Endothelial cell of umbilical vein (primary cell): ENCODE results near the gene AAMDC. TPM values are rescaled to one million over a fixed set of nuclear protein-coding genes. Genes with fewer than 3 reads are reported as not detected.

ENCODE experiments used
- BruUV-seq: library from RNA; stranded (reverse); fragments of 400-500 nt; replicated peaks from 2 replicates; lab custom pipeline; 2021; lab: Mats Ljungman, UMichigan
- CTCF ChIA-PET: fragments of 300-600, 350-600 bp; sonication (Branson Sonifier 250); formaldehyde crosslinking; loops from one replicate; lab custom pipeline; 2021; ENCODE audit warnings: antibody characterized with exemption, inconsistent platforms; lab: Charles Lee
- POLR2A ChIA-PET: fragments of 300-600, 350-600 bp; sonication (Branson Sonifier 250); formaldehyde crosslinking; loops from one replicate; lab custom pipeline; 2021; ENCODE audit warnings: antibody characterized with exemption, inconsistent platforms; lab: Charles Lee
- DNase-seq: peaks from one replicate; pipeline ENCODE4 v3.0.0-alpha.2; 2011; ENCODE audit warnings: low read depth, low spot score
- FAIRE-seq: peaks from 2 replicates; lab custom pipeline; 2011; peaks lifted over from hg19 to GRCh38; lab: Jason Lieb, UNC
- H2AFZ ChIP-seq: 2 replicates; pipeline ENCODE4 v1.6.0; 2012; ENCODE audit warnings: low read depth, low read length, control low read depth, inconsistent platforms
- H3K27ac ChIP-seq: 2 replicates; pipeline ENCODE4 v1.5.1; 2011; ENCODE audit warnings: low read depth, mild to moderate bottlenecking, control low read depth, low read length, moderate library complexity; ENCODE audit not compliant: insufficient read depth
- H3K27me3 ChIP-seq, 2 experiments: 2 replicates each; pipeline versions ENCODE4 v1.6.0 to v1.6.1; 2011; ENCODE audit warnings: low read length in 2 of 2, mixed read lengths in 1 of 2; ENCODE audit not compliant: control insufficient read depth in 2 of 2, insufficient read depth in 2 of 2
- H3K36me3 ChIP-seq, 2 experiments: 2 replicates in 1 of 2; 3 replicates in 1 of 2; pipeline ENCODE4 v1.5.1; 2011; ENCODE audit warnings: low read length in 2 of 2, mild to moderate bottlenecking in 1 of 2, moderate library complexity in 1 of 2; ENCODE audit not compliant: control insufficient read depth in 2 of 2, insufficient read depth in 2 of 2; ENCODE audit errors: extremely low read depth in 1 of 2
- H3K4me1 ChIP-seq: 3 replicates; pipeline ENCODE4 v1.5.1; 2011; ENCODE audit warnings: mild to moderate bottlenecking, low read length; ENCODE audit not compliant: control insufficient read depth, insufficient read depth; ENCODE audit errors: extremely low read depth
- H3K4me2 ChIP-seq: 2 replicates; pipeline ENCODE4 v1.6.1; 2011; ENCODE audit warnings: low read length, control low read depth, mixed read lengths; ENCODE audit not compliant: insufficient read depth
- H3K4me3 ChIP-seq, 3 experiments: fragments of 200-600 bp in 1 of 3; sonication (generic), shearing (Covaris generic) in 1 of 3; replicated peaks in 1 of 3; 2 replicates each; pipeline ENCODE4 v1.5.1; 2011 to 2016; ENCODE audit warnings: control low read depth in 3 of 3, low read length in 3 of 3, mild to moderate bottlenecking in 2 of 3, inconsistent platforms in 1 of 3, low read depth in 1 of 3, moderate library complexity in 1 of 3; ENCODE audit not compliant: insufficient read depth in 1 of 3
- H3K79me2 ChIP-seq: 2 replicates; pipeline ENCODE4 v1.6.0; 2012; ENCODE audit warnings: low read length, inconsistent platforms; ENCODE audit not compliant: control insufficient read depth, insufficient read depth
- H3K9ac ChIP-seq: replicated peaks from 2 replicates; pipeline ENCODE3; 2011; ENCODE audit warnings: low read length, control low read depth; ENCODE audit not compliant: insufficient read depth; ENCODE audit errors: extremely low read depth
- H3K9me1 ChIP-seq: replicated peaks from 3 replicates; pipeline ENCODE4 v1.6.0; 2011; ENCODE audit warnings: mild to moderate bottlenecking, low read length; ENCODE audit not compliant: control insufficient read depth, insufficient read depth; ENCODE audit errors: extremely low read depth
- H3K9me3 ChIP-seq: replicated peaks from 2 replicates; pipeline ENCODE4 v1.5.1; 2012; ENCODE audit warnings: low read length, inconsistent platforms; ENCODE audit not compliant: control insufficient read depth, insufficient read depth
- H4K20me1 ChIP-seq: replicated peaks from 2 replicates; pipeline ENCODE3; 2011; ENCODE audit warnings: mild to moderate bottlenecking, low read length; ENCODE audit not compliant: control insufficient read depth, insufficient read depth; ENCODE audit errors: extremely low read depth
- EZH2 ChIP-seq: IDR thresholded peaks from 2 replicates; pipeline ENCODE4 v1.6.1; 2012; ENCODE audit warnings: borderline replicate concordance, low read depth, mild to moderate bottlenecking, moderate library complexity, low read length, inconsistent platforms; ENCODE audit not compliant: severe bottlenecking
- FOS ChIP-seq: IDR thresholded peaks from 2 replicates; pipeline ENCODE4 v1.6.1; 2011; ENCODE audit warnings: mild to moderate bottlenecking, low read length, moderate library complexity, borderline replicate concordance; ENCODE audit not compliant: insufficient read depth
- GATA2 ChIP-seq: IDR thresholded peaks from 2 replicates; pipeline ENCODE4 v1.7.0; 2011; ENCODE audit warnings: low read depth, mild to moderate bottlenecking, moderate library complexity, mixed read lengths, low read length; ENCODE audit not compliant: insufficient read length, insufficient read depth
- JUN ChIP-seq: IDR thresholded peaks from 2 replicates; pipeline ENCODE4 v1.6.1; 2011; ENCODE audit warnings: borderline replicate concordance, low read depth; ENCODE audit not compliant: insufficient read length, insufficient read depth
- MYC ChIP-seq: IDR thresholded peaks from one replicate; pipeline ENCODE4 v1.6.1; 2011; ENCODE audit warnings: mild to moderate bottlenecking, low read depth, low read length
- POLR2A ChIP-seq: IDR thresholded peaks from 2 replicates; pipeline ENCODE4 v1.6.1; 2012; ENCODE audit warnings: low read depth, mild to moderate bottlenecking, control low read depth, low read length
- POLR2AphosphoS5 ChIP-seq: IDR thresholded peaks from 2 replicates; pipeline ENCODE4 v1.6.1; 2012; ENCODE audit warnings: low read depth, mild to moderate bottlenecking, control low read depth, low read length, moderate library complexity; ENCODE audit not compliant: insufficient read depth
- dilution Hi-C: fragments of 300-500 bp; cut with MboI; formaldehyde crosslinking; loops from one replicate; pipeline ENCODE4 v1.15.0; 2019; ENCODE audit warnings: low sequenced_read_pairs; ENCODE audit not compliant: extremely low pct_ligation_motif_present
- intact Hi-C: fragments of 100-400 bp; cut with micrococcal nuclease; formaldehyde crosslinking; loops from one replicate; pipeline ENCODE4 v1.10.0; 2022
- polyA plus RNA-seq, 4 experiments: library from polyadenylated mRNA; depleted of rRNA in 3 of 4; stranded (reverse) in 3 of 4; unstranded in 1 of 4; fragments of >200 nt; gene quantifications; 2 replicates each; pipeline versions ENCODE4 v1.2.1 to v1.2.3, GENCODE V29; 2011 to 2012; ENCODE audit warnings: missing spikeins in 1 of 4
- total RNA-seq: library from RNA; stranded (reverse); gene quantifications from 2 replicates; pipeline ENCODE4 v1.2.3, GENCODE V29; 2021
- TF ChIP-seq, protein P1 (sequence below): IDR thresholded peaks from 2 replicates; pipeline ENCODE4 v1.6.1; 2011; ENCODE audit not compliant: insufficient read depth, insufficient read length
- TF ChIP-seq, protein P2 (sequence below), 2 donors: IDR thresholded peaks; 1 replicate in 1 of 2; 2 replicates in 1 of 2; pipeline ENCODE4 v1.5.1; 2011; ENCODE audit warnings: low read length in 2 of 2, mild to moderate bottlenecking in 2 of 2, moderate library complexity in 2 of 2, control low read depth in 1 of 2, inconsistent platforms in 1 of 2, low read depth in 1 of 2; ENCODE audit not compliant: insufficient read depth in 1 of 2; ENCODE audit errors: extremely low read depth in 1 of 2

Gene AAMDC
- total and polyA plus RNA-seq, 2 donors (not counting 3 experiments of a cell fraction or from before 2014, with no cell fraction given): 48.1 to 51.0 TPM

- POLR2A ChIA-PET: no interaction called here
- DNase-seq (no peak), FAIRE-seq (no peak)
- Histone ChIP-seq H3K79me2 (no peaks in the 10 kb centered on the region), H3K9me1 (no peaks in the 10 kb centered on the region), H4K20me1 (no peaks in the 10 kb centered on the region), H3K9me3 (no peaks in the 10 kb centered on the region), H3K4me3 (no peak overlapping the region), H3K27me3 (no peaks in the 10 kb centered on the region), H3K9ac (no peak overlapping the region), H3K4me1 (no peaks in the 10 kb centered on the region), H3K36me3 (peaks cover 5 to 11% of the 10 kb centered on the region in 2 experiments), H2AFZ (no peak overlapping the region), H3K27ac (no peak overlapping the region), H3K4me2 (no peak overlapping the region)
- no peak for TF ChIP-seq FOS
- TF ChIP-seq, protein P1, sequence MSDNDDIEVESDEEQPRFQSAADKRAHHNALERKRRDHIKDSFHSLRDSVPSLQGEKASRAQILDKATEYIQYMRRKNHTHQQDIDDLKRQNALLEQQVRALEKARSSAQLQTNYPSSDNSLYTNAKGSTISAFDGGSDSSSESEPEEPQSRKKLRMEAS: no peak
- no peak for TF ChIP-seq POLR2A
- TF ChIP-seq MYC: no peak
- no peak for TF ChIP-seq GATA2
- TF ChIP-seq, protein P2, sequence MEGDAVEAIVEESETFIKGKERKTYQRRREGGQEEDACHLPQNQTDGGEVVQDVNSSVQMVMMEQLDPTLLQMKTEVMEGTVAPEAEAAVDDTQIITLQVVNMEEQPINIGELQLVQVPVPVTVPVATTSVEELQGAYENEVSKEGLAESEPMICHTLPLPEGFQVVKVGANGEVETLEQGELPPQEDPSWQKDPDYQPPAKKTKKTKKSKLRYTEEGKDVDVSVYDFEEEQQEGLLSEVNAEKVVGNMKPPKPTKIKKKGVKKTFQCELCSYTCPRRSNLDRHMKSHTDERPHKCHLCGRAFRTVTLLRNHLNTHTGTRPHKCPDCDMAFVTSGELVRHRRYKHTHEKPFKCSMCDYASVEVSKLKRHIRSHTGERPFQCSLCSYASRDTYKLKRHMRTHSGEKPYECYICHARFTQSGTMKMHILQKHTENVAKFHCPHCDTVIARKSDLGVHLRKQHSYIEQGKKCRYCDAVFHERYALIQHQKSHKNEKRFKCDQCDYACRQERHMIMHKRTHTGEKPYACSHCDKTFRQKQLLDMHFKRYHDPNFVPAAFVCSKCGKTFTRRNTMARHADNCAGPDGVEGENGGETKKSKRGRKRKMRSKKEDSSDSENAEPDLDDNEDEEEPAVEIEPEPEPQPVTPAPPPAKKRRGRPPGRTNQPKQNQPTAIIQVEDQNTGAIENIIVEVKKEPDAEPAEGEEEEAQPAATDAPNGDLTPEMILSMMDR (IDR thresholded peaks at IDR 0.05; ENCODE audit: extremely low read depth in 1 of 2, insufficient read depth in 1 of 2, low read depth in 1 of 2, low read length in 2 of 2): no peak
- TF ChIP-seq POLR2AphosphoS5: no peak
- TF ChIP-seq EZH2: no peak
- no peak for TF ChIP-seq JUN
- CTCF ChIA-PET: no interaction called here
- BruUV-seq: no TSS peak
- dilution Hi-C loops (no loop called here), intact Hi-C loops (no loop called here)
Observed at GRCh38 chr11:77876045-77876444, 55.1 kb downstream of the AAMDC start.
